Ishikawa (cell line): ENCODE measurements around the gene ACSL1.

ENCODE experiments used
- EGR1 ChIP-seq: IDR thresholded peaks from 2 replicates; pipeline ENCODE4 v1.6.1; 2012
- FOXM1 ChIP-seq: IDR thresholded peaks from 2 replicates; pipeline ENCODE4 v1.6.1; 2012; ENCODE audit warnings: low read depth, borderline replicate concordance
- RAD21 ChIP-seq: IDR thresholded peaks from 2 replicates; pipeline ENCODE4 v1.6.1; 2012; ENCODE audit warnings: low read depth
- TEAD4 ChIP-seq: IDR thresholded peaks from 2 replicates; pipeline ENCODE4 v1.6.1; 2012
- YY1 ChIP-seq: IDR thresholded peaks from 2 replicates; pipeline ENCODE4 v1.6.1; 2012; ENCODE audit warnings: low read depth

- TF ChIP-seq FOXM1 = no peak
- no peak for TF ChIP-seq YY1
- no peak for TF ChIP-seq RAD21
- no peak for TF ChIP-seq TEAD4
- TF ChIP-seq EGR1 = no peak
Observed at GRCh38 chr4:184843984-184844554, 18.3 kb upstream of the ACSL1 start.
